Suprapubic skin (tissue), 3 donors: Measurements from ENCODE around the gene DIO3.

Experiments used
- POLR2A ChIP-seq, 2 donors: fragments of 450-650 bp; IDR thresholded peaks; one replicate each; pipeline ENCODE4 v1.6.1; 2017; ENCODE audit warnings: antibody characterized with exemption in 2 of 2, mild to moderate bottlenecking in 2 of 2, moderate library complexity in 2 of 2
- TF ChIP-seq, protein P1 (sequence below), 2 donors: fragments of 200-600 bp in 1 of 2; fragments of 450-650 bp in 1 of 2; sonication (generic) in 1 of 2; IDR thresholded peaks; one replicate each; pipeline ENCODE4 v1.5.1; 2016 to 2019; ENCODE audit warnings: antibody characterized with exemption in 2 of 2, mild to moderate bottlenecking in 1 of 2, moderate library complexity in 1 of 2

DNA sequence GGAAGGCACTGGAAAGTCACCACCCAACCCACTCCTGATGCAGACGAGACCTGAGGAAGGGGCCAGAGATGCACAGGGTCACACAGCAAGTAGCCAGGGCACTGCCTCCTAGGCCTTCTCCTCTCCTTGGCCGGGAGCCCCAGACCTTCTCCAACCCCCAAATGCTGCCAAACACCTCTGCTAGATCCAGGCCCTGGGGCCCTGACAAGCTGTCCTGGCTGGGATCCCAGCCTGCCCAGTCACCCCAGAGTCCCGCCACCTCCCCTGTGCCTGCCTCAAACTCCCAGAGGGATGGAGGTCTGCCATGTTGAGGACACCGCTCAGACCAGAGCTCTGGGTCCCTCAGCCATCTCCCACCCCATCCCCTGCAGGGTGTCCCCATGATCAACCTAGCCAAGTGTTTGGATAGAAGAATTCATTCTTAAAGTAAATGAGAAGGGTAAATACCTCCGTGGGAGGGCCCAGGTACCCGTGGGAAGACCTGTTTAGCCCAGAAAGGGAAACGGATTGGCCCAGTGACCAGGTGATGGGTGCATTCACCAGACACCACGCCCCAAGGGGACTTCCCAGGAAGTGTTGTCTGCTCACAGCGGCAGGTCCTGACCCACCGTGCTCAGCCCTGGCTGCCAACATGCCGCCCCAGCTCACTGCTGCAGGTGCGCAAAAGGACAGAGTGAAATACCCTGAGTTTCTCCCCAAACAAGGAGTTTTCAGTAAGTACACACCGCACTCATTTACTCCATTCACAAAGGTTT is 4.6 kb upstream of the DIO3 start:
- TF ChIP-seq, protein P1, sequence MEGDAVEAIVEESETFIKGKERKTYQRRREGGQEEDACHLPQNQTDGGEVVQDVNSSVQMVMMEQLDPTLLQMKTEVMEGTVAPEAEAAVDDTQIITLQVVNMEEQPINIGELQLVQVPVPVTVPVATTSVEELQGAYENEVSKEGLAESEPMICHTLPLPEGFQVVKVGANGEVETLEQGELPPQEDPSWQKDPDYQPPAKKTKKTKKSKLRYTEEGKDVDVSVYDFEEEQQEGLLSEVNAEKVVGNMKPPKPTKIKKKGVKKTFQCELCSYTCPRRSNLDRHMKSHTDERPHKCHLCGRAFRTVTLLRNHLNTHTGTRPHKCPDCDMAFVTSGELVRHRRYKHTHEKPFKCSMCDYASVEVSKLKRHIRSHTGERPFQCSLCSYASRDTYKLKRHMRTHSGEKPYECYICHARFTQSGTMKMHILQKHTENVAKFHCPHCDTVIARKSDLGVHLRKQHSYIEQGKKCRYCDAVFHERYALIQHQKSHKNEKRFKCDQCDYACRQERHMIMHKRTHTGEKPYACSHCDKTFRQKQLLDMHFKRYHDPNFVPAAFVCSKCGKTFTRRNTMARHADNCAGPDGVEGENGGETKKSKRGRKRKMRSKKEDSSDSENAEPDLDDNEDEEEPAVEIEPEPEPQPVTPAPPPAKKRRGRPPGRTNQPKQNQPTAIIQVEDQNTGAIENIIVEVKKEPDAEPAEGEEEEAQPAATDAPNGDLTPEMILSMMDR (IDR thresholded peaks at IDR 0.05): no peak
- no peak for TF ChIP-seq POLR2A (IDR thresholded peaks at IDR 0.05)
